K562 (cell line): Measurements from ENCODE around the gene KIF5A. TPM values are rescaled to one million over a fixed set of nuclear protein-coding genes. Genes with fewer than 3 reads are reported as not detected.

Experiments
- AFF1 ChIP-seq, 2 experiments: fragments of 450-650 bp; IDR thresholded peaks; 2 replicates each; pipeline ENCODE4 v1.6.1; 2018; ENCODE audit warnings: mild to moderate bottlenecking in 2 of 2, low read depth in 1 of 2; ENCODE audit not compliant: partially characterized antibody in 2 of 2
- IFI16 ChIP-seq: fragments of 250-450 bp; sonication (Bioruptor Pico); IDR thresholded peaks from 2 replicates; pipeline ENCODE4 v2.1.2; 2022; ENCODE audit warnings: mild to moderate bottlenecking, inconsistent platforms
- ILF3 ChIP-seq: fragments of 450-650 bp; IDR thresholded peaks from 2 replicates; pipeline ENCODE4 v1.6.1; 2018; ENCODE audit warnings: antibody characterized with exemption, mild to moderate bottlenecking, moderate library complexity, borderline replicate concordance
- KAT2B ChIP-seq: IDR thresholded peaks from one replicate; pipeline ENCODE4 v1.6.1; 2012; ENCODE audit warnings: low read depth, mild to moderate bottlenecking, control low read depth, inconsistent platforms, low read length, moderate library complexity
- KDM5B ChIP-seq: fragments of 200-600 bp; sonication (generic); IDR thresholded peaks from 2 replicates; pipeline ENCODE4 v1.6.1; 2012; ENCODE audit warnings: low read depth, mild to moderate bottlenecking, moderate library complexity, low read length, control low read depth, inconsistent platforms; ENCODE audit not compliant: insufficient replicate concordance
- MYBL2 ChIP-seq, 2 experiments: fragments of 450-650 bp in 1 of 2; sonication (generic) in 1 of 2; formaldehyde crosslinking in 1 of 2; IDR thresholded peaks; 2 replicates each; pipeline versions ENCODE4 v1.6.1 to v1.8.1; 2017 to 2022; ENCODE audit warnings: borderline replicate concordance in 1 of 2, inconsistent platforms in 1 of 2, low read depth in 1 of 2, mild to moderate bottlenecking in 1 of 2, missing genetic modification reagents in 1 of 2, moderate library complexity in 1 of 2
- NUFIP1 ChIP-seq: fragments of 450-650 bp; IDR thresholded peaks from 2 replicates; pipeline ENCODE4 v1.6.1; 2018; ENCODE audit not compliant: partially characterized antibody
- OTX1 ChIP-seq: fragments of 450-650 bp; formaldehyde crosslinking; IDR thresholded peaks from 2 replicates; pipeline ENCODE4 v1.4.0; 2022; ENCODE audit warnings: mild to moderate bottlenecking
- PCBP2 ChIP-seq: fragments of 200-400 bp; formaldehyde crosslinking; IDR thresholded peaks from 2 replicates; pipeline ENCODE4 v1.6.1; 2018; ENCODE audit warnings: low read length, low read depth, mild to moderate bottlenecking, moderate library complexity; ENCODE audit not compliant: poor library complexity, severe bottlenecking
- RCOR1 ChIP-seq, 2 experiments: IDR thresholded peaks; 2 replicates each; pipeline ENCODE4 v1.6.1; 2012; ENCODE audit warnings: low read depth in 2 of 2, low read length in 2 of 2, borderline replicate concordance in 1 of 2, improper control_type of control experiment in 1 of 2
- STAT5A ChIP-seq: IDR thresholded peaks from 2 replicates; pipeline ENCODE4 v1.6.1; 2012; ENCODE audit warnings: low read length, inconsistent platforms, borderline replicate concordance
- ZBTB33 ChIP-seq: sonication (generic); formaldehyde crosslinking; IDR thresholded peaks from 2 replicates; pipeline ENCODE4 v1.8.1; 2023; ENCODE audit warnings: mild to moderate bottlenecking, missing genetic modification reagents
- ZFX ChIP-seq: sonication (generic); formaldehyde crosslinking; IDR thresholded peaks from 2 replicates; pipeline ENCODE4 v1.8.0; 2022; ENCODE audit warnings: mild to moderate bottlenecking, missing genetic modification reagents, moderate library complexity
- ZNF239 ChIP-seq: fragments of 250-450 bp; sonication (Bioruptor Pico); IDR thresholded peaks from 2 replicates; pipeline ENCODE4 v1.4.0; 2020; ENCODE audit warnings: mild to moderate bottlenecking
- ZNF766 ChIP-seq: fragments of 200-800 bp; sonication (Bioruptor generic); conservative IDR thresholded peaks from 2 replicates; pipeline ENCODE4 v1.6.1; 2016; ENCODE audit warnings: missing genetic modification characterization, missing compliant biosample characterization
- polyA plus RNA-seq, 8 experiments: library from polyadenylated mRNA; depleted of rRNA in 4 of 8; stranded (reverse) in 5 of 8; unstranded in 3 of 8; fragments of >200 nt; fragmentation: Nextera tagmentation in 2 of 8; fragmentation: Illumina TruSeq in 1 of 8; extraction: Ambion mirVana in 2 of 8; extraction: Trizol in 1 of 8; gene quantifications; 2 replicates each; pipeline versions ENCODE4 v1.2.1 to v1.2.3, GENCODE V29; 2011 to 2014; ENCODE audit warnings: inconsistent platforms in 1 of 8, missing spikeins in 1 of 8
- total RNA-seq, 7 experiments: library from RNA; depleted of rRNA in 6 of 7; stranded (reverse); fragments of >200 nt in 6 of 7; fragmentation: Illumina TruSeq in 2 of 7; extraction: Trizol in 2 of 7; gene quantifications; 2 replicates each; pipeline versions ENCODE4 v1.2.1 to v1.2.3, GENCODE V29; 2011 to 2021; ENCODE audit warnings: low replicate concordance in 1 of 7
- TF ChIP-seq, protein P1 (sequence below): fragments of 250-450 bp; sonication (Bioruptor Pico); IDR thresholded peaks from 2 replicates; pipeline ENCODE4 v1.9.0; 2021; ENCODE audit warnings: mild to moderate bottlenecking, inconsistent platforms
- TF ChIP-seq, protein P2 (sequence below): fragments of 250-450 bp; sonication (Bioruptor Pico); IDR thresholded peaks from 2 replicates; pipeline ENCODE4 v1.5.0; 2022; ENCODE audit warnings: mild to moderate bottlenecking

KIF5A gene
- total and polyA plus RNA-seq, 9 of the 15 experiments (the other 6 are each of a cell fraction or from before 2014, with no cell fraction given) = 3.4 to 17.7 (median 8.0) TPM

DNA sequence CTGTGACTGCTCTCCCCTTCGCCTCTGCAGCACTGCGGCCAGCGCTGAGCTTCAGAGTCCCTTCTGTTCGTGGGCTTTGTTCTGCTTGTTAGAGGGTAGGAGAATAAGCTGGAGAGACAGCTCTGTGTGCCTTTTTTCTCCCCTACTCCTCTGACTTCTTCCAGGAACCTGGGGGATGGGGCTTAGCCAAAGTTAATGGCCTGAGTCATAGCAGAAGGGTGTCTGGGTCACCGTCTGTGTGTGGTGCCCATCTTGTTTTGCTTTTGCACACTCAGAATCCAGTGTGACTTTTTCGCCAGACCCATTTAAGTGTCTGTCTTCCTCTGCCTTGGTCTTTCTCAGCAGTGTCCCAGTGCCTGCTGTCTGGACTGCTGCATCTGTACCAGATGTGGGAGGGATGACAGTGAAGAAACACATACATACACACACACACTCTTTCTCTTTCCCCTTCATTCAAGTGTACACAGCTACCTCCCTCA lies 3.0 kb downstream of the KIF5A start (continued):
- TF ChIP-seq AFF1 (IDR thresholded peaks at IDR 0.05; ENCODE audit: low read depth in 1 of 2, partially characterized antibody in 2 of 2) (no peak), PCBP2 (no peak), STAT5A (peak; percentile 64; the same call in 1 of the 2 replicates), ZFX (CRISPR knock-in tag) (no peak), ILF3 (no peak), NUFIP1 (no peak), KAT2B (no peak), ZNF766 (CRISPR knock-in tag) (no peak), ZNF239 (no peak), RCOR1 (IDR thresholded peaks at IDR 0.05; ENCODE audit: borderline replicate concordance in 1 of 2, low read depth in 2 of 2, low read length in 2 of 2) (no peak), IFI16 (CRISPR knock-in tag) (no peak), OTX1 (CRISPR knock-in tag) (no peak), MYBL2 (IDR thresholded peaks at IDR 0.05; ENCODE audit: low read depth) (no peak), MYBL2 (CRISPR knock-in tag; IDR thresholded peaks at IDR 0.05; ENCODE audit: borderline replicate concordance) (no peak), ZBTB33 (no peak), KDM5B (peak; percentile 21)
- TF ChIP-seq, protein P1, sequence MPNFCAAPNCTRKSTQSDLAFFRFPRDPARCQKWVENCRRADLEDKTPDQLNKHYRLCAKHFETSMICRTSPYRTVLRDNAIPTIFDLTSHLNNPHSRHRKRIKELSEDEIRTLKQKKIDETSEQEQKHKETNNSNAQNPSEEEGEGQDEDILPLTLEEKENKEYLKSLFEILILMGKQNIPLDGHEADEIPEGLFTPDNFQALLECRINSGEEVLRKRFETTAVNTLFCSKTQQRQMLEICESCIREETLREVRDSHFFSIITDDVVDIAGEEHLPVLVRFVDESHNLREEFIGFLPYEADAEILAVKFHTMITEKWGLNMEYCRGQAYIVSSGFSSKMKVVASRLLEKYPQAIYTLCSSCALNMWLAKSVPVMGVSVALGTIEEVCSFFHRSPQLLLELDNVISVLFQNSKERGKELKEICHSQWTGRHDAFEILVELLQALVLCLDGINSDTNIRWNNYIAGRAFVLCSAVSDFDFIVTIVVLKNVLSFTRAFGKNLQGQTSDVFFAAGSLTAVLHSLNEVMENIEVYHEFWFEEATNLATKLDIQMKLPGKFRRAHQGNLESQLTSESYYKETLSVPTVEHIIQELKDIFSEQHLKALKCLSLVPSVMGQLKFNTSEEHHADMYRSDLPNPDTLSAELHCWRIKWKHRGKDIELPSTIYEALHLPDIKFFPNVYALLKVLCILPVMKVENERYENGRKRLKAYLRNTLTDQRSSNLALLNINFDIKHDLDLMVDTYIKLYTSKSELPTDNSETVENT (CRISPR knock-in tag) = no peak
- TF ChIP-seq, protein P2, sequence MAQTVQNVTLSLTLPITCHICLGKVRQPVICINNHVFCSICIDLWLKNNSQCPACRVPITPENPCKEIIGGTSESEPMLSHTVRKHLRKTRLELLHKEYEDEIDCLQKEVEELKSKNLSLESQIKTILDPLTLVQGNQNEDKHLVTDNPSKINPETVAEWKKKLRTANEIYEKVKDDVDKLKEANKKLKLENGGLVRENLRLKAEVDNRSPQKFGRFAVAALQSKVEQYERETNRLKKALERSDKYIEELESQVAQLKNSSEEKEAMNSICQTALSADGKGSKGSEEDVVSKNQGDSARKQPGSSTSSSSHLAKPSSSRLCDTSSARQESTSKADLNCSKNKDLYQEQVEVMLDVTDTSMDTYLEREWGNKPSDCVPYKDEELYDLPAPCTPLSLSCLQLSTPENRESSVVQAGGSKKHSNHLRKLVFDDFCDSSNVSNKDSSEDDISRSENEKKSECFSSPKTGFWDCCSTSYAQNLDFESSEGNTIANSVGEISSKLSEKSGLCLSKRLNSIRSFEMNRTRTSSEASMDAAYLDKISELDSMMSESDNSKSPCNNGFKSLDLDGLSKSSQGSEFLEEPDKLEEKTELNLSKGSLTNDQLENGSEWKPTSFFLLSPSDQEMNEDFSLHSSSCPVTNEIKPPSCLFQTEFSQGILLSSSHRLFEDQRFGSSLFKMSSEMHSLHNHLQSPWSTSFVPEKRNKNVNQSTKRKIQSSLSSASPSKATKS (CRISPR knock-in tag) = no peak
